T-cell (primary cell): ENCODE data around the gene TLR10. TPM values are rescaled to one million over a fixed set of nuclear protein-coding genes. Genes with fewer than 3 reads are reported as not detected.

Source experiments
- ATAC-seq, 4 experiments: fragments of 200-7000 bp in 3 of 4; fragments of 150-1000 bp in 1 of 4; cut with Tn5 transposase; replicated peaks in 1 of 4; 1 replicate in 3 of 4; 2 replicates in 1 of 4; pipeline ENCODE4 v1.10.0; 2021; ENCODE audit warnings: moderate library complexity in 3 of 4, mild to moderate bottlenecking in 2 of 4, moderate number of reproducible peaks in 1 of 4
- CTCF ChIA-PET, 2 donors: fragments of 300-600 bp; sonication (Branson Sonifier 250); formaldehyde crosslinking; loops; one replicate each; lab custom pipeline; 2022; ENCODE audit warnings: antibody characterized with exemption in 2 of 2; lab: Charles Lee
- POLR2A ChIA-PET, 2 donors: fragments of 300-600 bp; sonication (Branson Sonifier 250); formaldehyde crosslinking; loops; one replicate each; lab custom pipeline; 2022; ENCODE audit warnings: antibody characterized with exemption in 2 of 2; lab: Charles Lee
- DNase-seq, 35 experiments: peaks; one replicate each; pipeline versions ENCODE4 v3.0.0 to v3.0.0-alpha.2; 2013 to 2023
- H3K27ac ChIP-seq: one replicate; pipeline ENCODE4 v1.5.1; 2013; ENCODE audit warnings: low read length
- H3K27me3 ChIP-seq, 2 experiments: replicated peaks in 1 of 2; 1 replicate in 1 of 2; 2 replicates in 1 of 2; pipeline versions ENCODE4 v1.6.1 to v1.7.0; 2013; ENCODE audit warnings: low read length in 1 of 2, mixed read lengths in 1 of 2; ENCODE audit not compliant: control insufficient read depth in 2 of 2, insufficient read depth in 2 of 2; ENCODE audit errors: extremely low read depth in 1 of 2
- H3K36me3 ChIP-seq, 2 donors: 1 replicate in 1 of 2; 2 replicates in 1 of 2; pipeline versions ENCODE4 v1.6.1 to v1.7.0; 2013; ENCODE audit warnings: low read length in 1 of 2; ENCODE audit not compliant: control insufficient read depth in 2 of 2, insufficient read depth in 1 of 2; ENCODE audit errors: extremely low read depth in 1 of 2
- H3K4me1 ChIP-seq, 2 experiments: 1 replicate in 1 of 2; 2 replicates in 1 of 2; pipeline versions ENCODE4 v1.6.1 to v1.7.0; 2013; ENCODE audit warnings: low read length in 2 of 2, mixed read lengths in 1 of 2; ENCODE audit not compliant: insufficient read depth in 2 of 2, control insufficient read depth in 1 of 2; ENCODE audit errors: extremely low read depth in 1 of 2
- H3K4me3 ChIP-seq, 2 donors: 1 replicate in 1 of 2; 2 replicates in 1 of 2; pipeline versions ENCODE4 v1.5.1 to v1.7.0; 2013; ENCODE audit warnings: mild to moderate bottlenecking in 2 of 2, low read length in 1 of 2, moderate library complexity in 1 of 2; ENCODE audit not compliant: control insufficient read depth in 1 of 2; ENCODE audit errors: extremely low read depth in 1 of 2
- H3K9me3 ChIP-seq: 2 replicates; pipeline ENCODE4 v1.7.0; 2013
- H3K27ac Mint-ChIP-seq, 2 donors: one replicate each; pipeline ENCODE4 v1.8.0; 2020 to 2021; ENCODE audit warnings: mild to moderate bottlenecking in 2 of 2, mixed read lengths in 2 of 2
- H3K27me3 Mint-ChIP-seq, 2 donors: one replicate each; pipeline ENCODE4 v1.8.0; 2021 to 2022; ENCODE audit warnings: mixed read lengths in 2 of 2
- H3K36me3 Mint-ChIP-seq: one replicate; pipeline ENCODE4 v1.8.0; 2021; ENCODE audit warnings: mixed read lengths
- H3K4me1 Mint-ChIP-seq, 3 donors: one replicate each; pipeline ENCODE4 v1.8.0; 2020 to 2022; ENCODE audit warnings: mixed read lengths in 3 of 3, mild to moderate bottlenecking in 1 of 3
- H3K4me3 Mint-ChIP-seq, 3 donors: one replicate each; pipeline ENCODE4 v1.8.0; 2020 to 2022; ENCODE audit warnings: mild to moderate bottlenecking in 3 of 3, mixed read lengths in 3 of 3, moderate library complexity in 3 of 3
- H3K9me3 Mint-ChIP-seq, 3 donors: one replicate each; pipeline ENCODE4 v1.8.0; 2020 to 2022; ENCODE audit warnings: mixed read lengths in 3 of 3
- WGBS: methylation state at CpG from one replicate; pipeline ENCODE4 v1.1.5; 2013; ENCODE audit warnings: missing lambda C conversion rate; ENCODE audit not compliant: insufficient coverage; 5-methylcytosine and 5-hydroxymethylcytosine counted together
- total RNA-seq, 35 experiments: library from RNA in 6 of 35; stranded (reverse) in 6 of 35; fragments of 120-200 nt in 1 of 35; gene quantifications; one replicate each; pipeline versions ENCODE4 v1.2.1 to v1.2.4 and lab custom pipeline; 2013 to 2026

The TLR10 gene
- total RNA-seq, 5 donors from 2014 or later (not counting 1 experiment from before 2014, with no cell fraction given): 0.47 to 2.6 (median 0.96) TPM

GRCh38 chr4:38759113-38759789 is 23.5 kb downstream of the TLR10 start:
- POLR2A ChIA-PET: interaction anchor here in 1 of 2 donors (0.5 kb wide), 1 partner anchor 17 kb away, joined by 3 read pairs; no protein-coding TSS in a partner anchor

DNA sequence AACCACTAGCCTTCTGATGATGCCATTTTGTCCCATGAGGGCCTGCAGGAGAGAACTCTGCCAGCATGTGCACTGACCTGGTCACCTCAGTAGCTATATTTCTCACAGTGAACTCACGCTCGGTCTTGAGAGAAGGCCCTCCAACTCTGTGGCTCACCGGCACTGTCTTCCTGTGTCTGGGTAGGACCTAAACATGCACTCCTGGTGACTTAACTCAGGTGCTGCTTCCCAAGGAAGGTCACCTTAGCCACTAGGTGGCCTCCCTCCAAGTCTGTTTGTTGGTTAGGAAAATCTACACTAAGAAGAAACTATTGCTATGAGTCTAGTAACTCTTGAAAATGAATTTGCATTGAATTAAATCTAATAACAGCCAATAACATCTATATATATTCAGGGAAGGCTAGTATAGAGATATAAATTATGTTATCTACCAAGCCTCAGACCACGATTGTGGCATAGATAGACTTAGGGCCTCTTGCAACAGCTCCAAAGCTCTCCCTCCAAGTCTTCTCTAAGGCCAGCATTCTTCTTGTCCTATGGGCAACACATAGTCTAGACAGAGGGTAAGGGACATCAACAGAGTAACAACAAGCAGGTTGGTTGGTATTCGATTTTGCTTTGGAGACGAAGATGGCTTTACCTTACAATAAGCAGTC is 24.7 kb downstream of the TLR10 start:
- Histone ChIP-seq H3K9me3 (no peaks in the 10 kb centered on the region), H3K4me3 (no peak overlapping the region), H3K36me3 (no peaks in the 10 kb centered on the region), H3K4me1 (peaks cover 0 to 10% of the 10 kb centered on the region in 2 experiments), H3K27ac (no peak overlapping the region), H3K27me3 (peaks cover 0 to 2% of the 10 kb centered on the region in 2 experiments)
- ATAC-seq (peak in 1 of 4 experiments; percentile 34), DNase-seq (peak in 2 of 35 experiments; percentile 5 to 29)
- no peak overlapping the region for H3K27ac Mint-ChIP-seq
- H3K36me3 Mint-ChIP-seq: no peaks in the 10 kb centered on the region
- CTCF ChIA-PET: interaction anchor here (0.6 to 3.3 kb wide), 7 partner anchors 10 to 597 kb away, joined by 3 to 44 read pairs (median 3); partner anchors contain the start of genes TLR1 (in 1 of the 2) and TLR10 (in 1 of the 2)
- H3K9me3 Mint-ChIP-seq: no peaks in the 10 kb centered on the region
- peaks cover 20 to 27% (median 24%) of the 10 kb centered on the region in 3 donors for H3K4me1 Mint-ChIP-seq
- POLR2A ChIA-PET: no interaction called here
- H3K27me3 Mint-ChIP-seq: no peaks in the 10 kb centered on the region
- WGBS: 51% methylated on average over 3 of the region's 6 CpGs
- no peak overlapping the region for H3K4me3 Mint-ChIP-seq

More at GRCh38 chr4:38759113-38759789, 23.5 kb downstream of the TLR10 start:
- peaks cover 20 to 27% (median 24%) of the 10 kb centered on the region in 3 donors for H3K4me1 Mint-ChIP-seq
- no peaks in the 10 kb centered on the region for H3K9me3 Mint-ChIP-seq
- H3K4me3 ChIP-seq: no peak overlapping the region
- H3K27ac Mint-ChIP-seq: peak overlapping the region in 1 of 2 donors; percentile 8
- H3K4me1 ChIP-seq: peaks cover 0 to 10% of the 10 kb centered on the region in 2 experiments
- peaks cover 0 to 2% of the 10 kb centered on the region in 2 experiments for H3K27me3 ChIP-seq
- H3K9me3 ChIP-seq: no peaks in the 10 kb centered on the region
- no peaks in the 10 kb centered on the region for H3K27me3 Mint-ChIP-seq
- no peak overlapping the region for H3K27ac ChIP-seq
- no peaks in the 10 kb centered on the region for H3K36me3 ChIP-seq
- DNase-seq (peak in 30 of 35 experiments; percentile 19 to 82 (median 43)), ATAC-seq (peak; percentile 61 to 85 (median 75))
- CTCF ChIA-PET: interaction anchor here (0.5 to 3.3 kb wide), 39 partner anchors 9 to 697 kb away, joined by 3 to 44 read pairs (median 5); partner anchors contain the start of genes TLR10 (in 2 of the 2), TLR1 (in 1 of the 2) and TLR6 (in 1 of the 2)
- H3K36me3 Mint-ChIP-seq: no peaks in the 10 kb centered on the region
- WGBS: 23% methylated on average over 7 of the region's 8 CpGs
- no peak overlapping the region for H3K4me3 Mint-ChIP-seq

DNA sequence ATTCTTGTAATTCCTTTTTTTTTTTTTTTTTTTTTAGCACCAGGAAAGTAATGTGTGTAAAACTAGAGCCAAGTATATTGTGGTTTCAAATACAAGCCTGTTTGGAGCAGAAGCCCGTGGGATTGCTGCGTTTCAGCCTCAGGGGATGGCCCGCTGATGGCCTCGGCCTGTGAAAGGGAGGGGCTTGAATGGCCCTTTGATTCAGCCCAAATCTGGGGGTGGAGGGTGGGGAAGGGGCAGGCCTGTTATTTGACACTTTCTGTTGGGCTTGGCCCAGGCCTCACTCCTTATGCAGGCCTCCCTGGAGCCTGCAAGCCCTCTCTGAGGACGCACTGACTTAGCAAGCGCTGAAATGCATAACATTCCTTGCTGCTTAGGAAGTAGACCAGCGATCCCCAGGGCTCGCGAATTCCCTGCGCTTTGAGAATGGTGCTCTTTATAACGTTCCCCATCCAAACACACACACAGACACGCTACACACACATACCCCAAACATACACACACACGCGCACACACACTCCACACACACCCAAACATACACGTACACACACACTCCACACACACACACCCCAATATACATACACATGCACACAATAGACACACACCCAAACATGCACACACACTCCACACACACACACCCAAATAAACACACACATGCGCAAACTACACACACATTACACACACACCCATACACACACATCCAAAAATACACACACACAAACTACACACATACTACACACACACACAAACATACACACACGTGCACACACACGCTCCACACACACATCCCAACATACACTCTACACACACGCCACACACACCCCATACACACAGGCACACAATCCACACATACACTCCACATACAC is 29.6 kb downstream of the TLR10 start:
- ChIA-PET CTCF (no interaction called here), POLR2A (no interaction called here)
- DNase-seq: no peak
- H3K4me1 Mint-ChIP-seq: peaks cover 0 to 7% (median 6%) of the 10 kb centered on the region in 3 donors
- no peak overlapping the region for H3K4me3 ChIP-seq
- H3K27ac Mint-ChIP-seq: no peak overlapping the region
- no peak for ATAC-seq
- 95% methylated on average over 16 of the region's 19 CpGs for WGBS
- H3K27me3 ChIP-seq: no peaks in the 10 kb centered on the region
- H3K36me3 ChIP-seq: no peaks in the 10 kb centered on the region
- no peaks in the 10 kb centered on the region for H3K27me3 Mint-ChIP-seq
- no peaks in the 10 kb centered on the region for H3K4me1 ChIP-seq
- H3K4me3 Mint-ChIP-seq: no peak overlapping the region
- H3K27ac ChIP-seq: no peak overlapping the region
- peaks cover 2 to 6% (median 5%) of the 10 kb centered on the region in 3 donors for H3K9me3 Mint-ChIP-seq
- H3K36me3 Mint-ChIP-seq: no peaks in the 10 kb centered on the region
- H3K9me3 ChIP-seq: no peaks in the 10 kb centered on the region

GRCh38 chr4:38752372-38752940 is 30.3 kb downstream of the TLR10 start:
- H3K4me1 ChIP-seq: no peaks in the 10 kb centered on the region
- peaks cover 0 to under 1% of the 10 kb centered on the region in 2 experiments for H3K27me3 ChIP-seq
- Mint-ChIP-seq H3K27me3 (no peaks in the 10 kb centered on the region), H3K36me3 (no peaks in the 10 kb centered on the region), H3K27ac (peak overlapping the region; percentile 23 to 71), H3K4me3 (no peak overlapping the region), H3K4me1 (peaks cover 0 to 7% (median 6%) of the 10 kb centered on the region in 3 donors), H3K9me3 (peaks cover 2 to 8% (median 8%) of the 10 kb centered on the region in 3 donors)
- no peak overlapping the region for H3K4me3 ChIP-seq
- no peak overlapping the region for H3K27ac ChIP-seq
- H3K9me3 ChIP-seq: no peaks in the 10 kb centered on the region
- peak in 3 of 4 experiments; percentile 38 to 62 (median 61) for ATAC-seq
- no peak for DNase-seq
- WGBS: no CpG with 5 or more reads among the region's 8 CpGs
- H3K36me3 ChIP-seq: no peaks in the 10 kb centered on the region
- ChIA-PET CTCF (no interaction called here), POLR2A (no interaction called here)

DNA sequence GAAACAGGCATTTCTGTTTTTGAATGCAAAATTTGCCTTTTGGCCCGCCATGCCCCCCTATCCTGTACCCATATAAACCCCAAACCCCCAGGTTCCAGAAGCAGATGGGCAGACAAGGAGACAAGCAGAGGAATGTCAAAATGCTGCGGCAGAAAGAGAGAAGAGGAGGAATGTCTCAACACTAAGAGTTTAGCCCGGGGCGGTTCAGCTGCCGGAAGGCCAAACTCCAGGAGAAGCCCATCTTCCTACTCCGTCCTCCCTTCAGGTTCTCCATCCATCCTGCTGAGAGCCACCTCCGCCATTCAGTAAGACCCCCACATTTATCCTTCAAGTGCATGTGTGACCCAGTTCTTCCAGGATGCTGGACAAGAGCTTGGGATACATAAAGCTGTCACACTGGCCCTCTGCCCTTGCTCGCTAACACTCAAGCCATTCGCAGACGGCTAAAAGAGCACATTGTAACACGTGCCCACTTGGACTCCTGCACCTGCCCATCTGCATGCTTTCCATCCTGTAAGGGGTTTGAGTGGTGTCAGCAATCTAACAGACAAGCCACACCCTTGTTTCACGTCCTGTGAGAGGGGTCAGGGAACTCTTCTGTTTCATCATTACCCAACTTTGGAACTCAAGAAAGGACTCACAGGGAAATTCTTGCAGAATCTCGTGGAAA is 31.3 kb downstream of the TLR10 start:
- H3K36me3 ChIP-seq: no peaks in the 10 kb centered on the region
- WGBS: 80% methylated on average over 4 of the region's 13 CpGs

More for the DNA sequence above, 31.3 kb downstream of the TLR10 start:
- H3K9me3 ChIP-seq: no peaks in the 10 kb centered on the region
- Mint-ChIP-seq H3K9me3 (peaks cover 8 to 16% (median 14%) of the 10 kb centered on the region in 3 donors), H3K27me3 (no peaks in the 10 kb centered on the region), H3K27ac (no peak overlapping the region), H3K36me3 (no peaks in the 10 kb centered on the region), H3K4me3 (no peak overlapping the region), H3K4me1 (peaks cover 0 to 7% (median 6%) of the 10 kb centered on the region in 3 donors)
- ATAC-seq (no peak), DNase-seq (no peak)
- ChIA-PET CTCF (no interaction called here), POLR2A (no interaction called here)
- no peak overlapping the region for H3K4me3 ChIP-seq
- H3K27ac ChIP-seq: no peak overlapping the region
- peaks cover 0 to 3% of the 10 kb centered on the region in 2 experiments for H3K27me3 ChIP-seq
- no peaks in the 10 kb centered on the region for H3K4me1 ChIP-seq
